SK-N-SH (cell line): Measurements from ENCODE around the gene S100P.

Experiments
- CTCF ChIP-seq: fragments of 200-600 bp; sonication (generic); IDR thresholded peaks from 2 replicates; pipeline ENCODE4 v1.6.1; 2017; ENCODE audit warnings: antibody characterized with exemption, mild to moderate bottlenecking, moderate library complexity
- EP300 ChIP-seq, 2 experiments: IDR thresholded peaks; 2 replicates each; pipeline versions ENCODE4 v1.4.0 to v1.6.1; 2012; ENCODE audit warnings: borderline replicate concordance in 1 of 2, low read depth in 1 of 2, low read length in 1 of 2

GRCh38 chr4:6647169-6647568 lies 46.5 kb upstream of the S100P start:
- TF ChIP-seq EP300 (IDR thresholded peaks at IDR 0.05; ENCODE audit: borderline replicate concordance in 1 of 2, low read depth in 1 of 2, low read length in 1 of 2) (no peak), CTCF (no peak)
